Hippocampal formation (tissue), 2 donors: ENCODE measurements around the gene NBL1.

Source experiments
- DNase-seq, 2 donors: peaks; one replicate each; lab custom pipeline; 2025; lab: John Stamatoyannopoulos, UW

Gene NBL1

GRCh38 chr1:19670787-19671186, 26.7 kb downstream of the NBL1 start:
- no peak for DNase-seq

DNA sequence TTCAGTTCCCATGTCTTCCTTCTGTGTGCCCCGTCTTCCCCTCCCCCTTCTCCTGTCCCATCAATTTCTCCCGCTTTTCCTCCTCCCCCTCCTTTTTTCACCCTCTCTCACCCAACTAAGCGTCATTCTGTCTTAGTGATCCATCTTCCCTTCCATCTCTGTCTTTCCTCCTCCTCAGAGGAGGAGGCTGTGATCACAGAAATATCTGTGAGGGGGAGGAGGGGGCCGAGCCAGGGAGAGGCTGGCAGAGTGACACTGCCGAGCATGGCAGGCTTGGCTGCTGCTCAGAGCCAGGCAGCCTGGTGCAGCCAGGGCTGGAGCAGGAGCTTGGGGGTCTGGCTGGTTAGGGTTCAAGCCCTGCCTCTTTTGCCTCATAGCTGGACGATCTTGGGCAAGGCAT, 28.1 kb downstream of the NBL1 start:
- DNase-seq = no peak

GRCh38 chr1:19675797-19676196, 31.7 kb downstream of the NBL1 start:
- DNase-seq = no peak

GRCh38 chr1:19676438-19676922, 32.4 kb downstream of the NBL1 start:
- DNase-seq = no peak

- no peak for DNase-seq
These were observed 34.4 kb downstream of the NBL1 start for GRCh38 chr1:19678493-19678892.

- DNase-seq = no peak
These were observed 34.9 kb downstream of the NBL1 start for GRCh38 chr1:19678931-19679453.

- no peak for DNase-seq
These were observed 35.6 kb downstream of the NBL1 start for GRCh38 chr1:19679691-19680090.

GRCh38 chr1:19680644-19681043, 36.5 kb downstream of the NBL1 start:
- no peak for DNase-seq

DNA sequence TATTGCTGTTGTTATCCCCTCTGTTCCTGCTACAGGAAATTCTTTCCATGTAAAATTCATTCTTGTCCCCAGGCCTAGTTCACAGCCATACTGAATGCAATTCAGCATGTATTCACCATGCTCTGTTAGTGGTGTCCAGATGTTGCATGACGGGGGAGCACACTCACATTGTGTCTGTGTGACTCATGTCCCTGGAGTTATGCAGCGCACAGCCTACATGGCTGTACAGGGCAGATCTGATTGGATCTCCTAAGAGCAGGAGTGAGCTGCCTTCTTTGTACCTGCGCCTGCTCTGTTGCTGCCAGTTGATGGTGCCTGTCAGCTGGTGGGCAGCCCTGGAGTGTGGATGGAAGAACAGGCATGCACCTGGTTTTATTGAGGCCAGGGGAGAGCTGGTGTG, 38.1 kb downstream of the NBL1 start:
- DNase-seq = no peak

GRCh38 chr1:19682901-19683300, 38.8 kb downstream of the NBL1 start:
- DNase-seq = no peak

DNA sequence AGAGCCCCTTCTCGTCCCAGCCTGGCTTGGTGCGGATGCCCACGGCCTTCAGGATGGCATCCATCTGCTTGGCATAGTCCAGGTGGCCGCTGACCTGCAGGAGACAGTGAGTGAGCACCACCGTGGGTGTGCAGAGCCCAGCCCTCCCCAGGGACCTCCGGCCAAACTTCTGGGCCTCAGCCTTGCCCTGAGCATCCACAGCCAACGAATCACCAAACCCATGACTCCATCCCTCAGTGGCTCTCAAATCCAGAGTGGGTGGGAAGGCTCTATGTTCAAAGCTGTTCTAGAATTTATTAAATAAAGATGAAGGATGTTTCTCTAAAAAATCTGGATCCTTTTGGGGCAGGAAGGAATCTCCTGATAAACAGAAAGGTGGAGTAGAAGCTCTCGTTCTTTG, 39.2 kb downstream of the NBL1 start:
- no peak for DNase-seq

DNA sequence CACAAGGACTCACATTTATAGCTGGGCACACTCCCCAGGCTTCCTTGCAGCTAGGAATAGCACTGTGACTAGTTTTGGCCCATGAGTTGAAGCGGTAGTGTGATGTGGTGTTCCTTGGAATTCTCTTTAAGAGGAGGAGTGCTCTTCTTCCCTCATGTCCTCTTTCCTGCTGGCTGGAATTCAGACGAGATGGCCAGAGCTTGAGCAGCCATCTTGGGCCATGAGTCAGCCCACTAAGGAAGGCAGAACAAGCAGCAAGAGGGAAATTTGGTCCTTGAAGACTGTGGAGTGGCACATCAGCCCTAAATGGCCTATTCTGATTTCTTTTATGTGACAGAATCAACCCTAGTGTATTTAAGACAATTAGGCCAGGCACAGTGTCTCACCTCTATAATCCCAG, 40.6 kb downstream of the NBL1 start:
- no peak for DNase-seq

DNA sequence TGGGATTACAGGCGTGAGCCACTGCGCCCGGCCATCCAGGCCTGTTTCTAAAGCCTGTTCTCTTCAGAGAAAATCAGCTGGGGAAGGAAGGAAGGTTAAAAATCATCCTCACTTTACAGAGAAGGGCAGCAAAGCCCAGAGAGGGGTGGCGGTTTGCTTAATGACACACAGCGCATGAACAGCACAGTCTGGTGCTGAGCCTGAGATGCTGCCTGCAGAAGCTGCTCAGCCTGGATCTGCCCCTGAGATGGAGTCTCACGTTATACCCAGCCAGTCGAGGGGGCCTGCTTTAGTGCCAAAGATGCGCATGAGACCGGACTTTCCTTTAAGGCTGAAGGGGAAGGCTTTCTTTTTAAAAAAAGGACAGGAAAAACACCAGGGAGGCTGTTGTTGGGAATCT, 41.9 kb downstream of the NBL1 start:
- no peak for DNase-seq

- DNase-seq = no peak
These were observed 43.3 kb downstream of the NBL1 start for GRCh38 chr1:19687414-19687813.

- DNase-seq = no peak
These were observed 44.1 kb downstream of the NBL1 start for GRCh38 chr1:19688041-19688842.

- DNase-seq = no peak
These were observed 45.1 kb downstream of the NBL1 start for GRCh38 chr1:19689085-19689757.

- DNase-seq = no peak
These were observed 45.7 kb downstream of the NBL1 start for GRCh38 chr1:19689856-19690255.

- no peak for DNase-seq
These were observed 46.2 kb downstream of the NBL1 start for GRCh38 chr1:19690342-19690741.

DNA sequence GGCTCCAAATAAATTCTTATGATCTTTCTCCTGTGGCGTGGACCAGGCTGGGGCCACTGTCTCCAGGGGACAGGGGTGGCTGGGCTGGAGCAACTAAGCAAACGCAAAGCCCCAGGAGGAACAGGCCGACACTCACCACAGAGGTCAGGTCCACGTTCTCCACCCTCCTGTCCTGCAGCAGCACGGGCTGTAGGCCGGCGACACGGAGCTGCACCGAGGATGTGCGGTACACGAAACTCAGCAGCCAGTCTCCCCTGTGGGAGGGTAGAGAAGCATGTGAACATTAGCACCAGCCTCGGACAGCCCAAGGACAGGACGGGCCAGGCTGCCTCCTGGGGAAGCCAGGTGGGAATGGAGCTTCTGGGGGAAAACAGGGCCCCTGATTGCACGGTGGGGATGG, 50.2 kb downstream of the NBL1 start:
- no peak for DNase-seq

DNA sequence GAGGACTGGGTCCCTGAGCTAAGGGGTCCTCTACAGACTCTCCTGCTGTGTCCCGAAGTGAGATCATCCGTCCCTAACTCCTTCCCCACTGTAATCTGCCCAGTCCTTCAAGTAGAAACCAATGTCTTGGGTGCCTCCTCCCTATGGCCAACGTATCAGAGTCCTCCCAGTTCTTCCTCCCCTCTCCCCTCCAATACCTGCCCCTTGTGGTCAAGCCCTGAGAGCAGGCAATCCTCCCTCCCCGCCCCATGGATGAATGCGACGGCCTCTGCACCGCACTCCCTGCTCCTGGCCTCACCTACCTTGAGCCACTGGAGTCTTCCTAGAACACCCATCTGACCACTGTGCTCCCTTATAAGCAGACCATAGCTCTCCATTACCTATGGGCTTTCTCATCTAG, 51.7 kb downstream of the NBL1 start:
- DNase-seq = no peak

- DNase-seq = no peak
These were observed 52.7 kb downstream of the NBL1 start for GRCh38 chr1:19696820-19697219.

DNA sequence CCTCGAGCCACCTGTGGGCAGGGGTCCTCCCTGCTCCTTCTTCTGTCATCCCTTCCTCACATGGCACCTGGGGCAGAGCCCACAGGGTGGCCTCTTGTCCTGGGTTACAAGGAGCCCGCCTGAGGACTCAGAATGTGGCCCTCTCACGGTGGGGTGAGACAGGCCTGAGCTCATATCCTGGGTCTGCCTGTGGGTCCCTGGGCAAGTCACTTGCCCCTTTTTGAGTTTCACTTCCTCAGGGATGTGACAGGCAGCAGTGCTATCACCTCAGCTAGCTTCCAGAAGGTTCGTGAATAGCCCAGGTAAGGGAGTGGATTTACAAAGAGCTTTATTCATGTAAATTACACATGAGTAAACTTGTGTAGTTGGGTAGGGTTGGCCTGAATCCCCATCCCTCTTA, 54.1 kb downstream of the NBL1 start:
- DNase-seq = no peak

DNA sequence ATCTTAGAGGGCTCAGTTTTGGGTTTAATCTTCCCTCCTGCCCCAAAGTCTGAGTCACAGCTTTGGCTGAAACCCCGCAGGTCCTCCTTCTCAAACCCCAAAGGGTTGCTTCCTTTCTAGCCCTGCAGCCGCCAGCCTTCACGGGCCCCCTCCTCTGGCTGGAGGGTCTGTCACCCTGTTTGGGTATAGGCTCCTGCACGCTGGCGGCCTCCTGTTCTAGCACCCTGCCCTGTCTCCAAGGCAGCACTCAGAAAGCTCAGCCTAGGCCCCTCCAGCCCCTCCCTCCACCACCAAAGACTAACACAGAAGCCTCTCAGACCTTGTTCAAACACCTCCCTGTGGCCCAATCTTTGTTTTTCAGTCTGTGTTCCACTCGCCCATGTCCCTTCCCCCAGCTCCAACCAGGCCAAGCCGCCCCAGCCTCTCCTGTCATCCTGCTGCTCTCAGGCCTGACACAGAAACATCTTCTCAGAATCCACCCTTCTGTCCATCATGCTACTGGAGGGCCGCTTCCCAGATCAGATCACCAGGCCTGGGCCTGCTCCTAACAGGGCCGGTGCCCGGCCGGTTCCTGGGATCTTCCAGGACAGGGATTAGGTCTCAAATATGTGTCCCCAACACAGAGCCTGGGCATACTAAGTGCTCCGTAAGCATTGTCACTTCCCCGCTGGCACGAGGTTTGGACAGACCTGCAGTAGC, 56.1 kb downstream of the NBL1 start:
- DNase-seq = no peak
